ENCODE data around the gene TXK. TPM values are rescaled to one million over a fixed set of nuclear protein-coding genes. Genes with fewer than 3 reads are reported as not detected.

TXK gene
- polyA plus RNA-seq, 1 of the 3 experiments (the other 2 are of a cell fraction) = 0.61 TPM

- H3K9me3 ChIP-seq = no peaks in the 10 kb centered on the region
- 0 out of 2 replicates have a peak overlapping the region, but pooled peaks have one; percentile 30 for H3K4me2 ChIP-seq
- no peaks in the 10 kb centered on the region for H4K20me1 ChIP-seq (ENCODE audit: insufficient read depth)
Observed at GRCh38 chr4:48079972-48080391, 54.1 kb downstream of the TXK start.

More at GRCh38 chr4:48079972-48080391, 54.1 kb downstream of the TXK start:
- TF ChIP-seq YY1 (IDR thresholded peaks at IDR 0.05; ENCODE audit: low read depth) (0 out of 2 replicates have a peak, but pooled peaks have one; percentile 53), FOSL2 (IDR thresholded peaks at IDR 0.05; ENCODE audit: borderline replicate concordance, low read depth) (peak; percentile 29; the same call in 1 of the 2 replicates), GATA2 (CRISPR knock-in tag; IDR thresholded peaks at IDR 0.05) (peak; percentile 31; the same call in 1 of the 2 replicates), RAD21 (IDR thresholded peaks at IDR 0.05; ENCODE audit: low read length) (no peak), GABPA (IDR thresholded peaks at IDR 0.05; ENCODE audit: low read depth) (no peak), RCOR1 (IDR thresholded peaks at IDR 0.05; ENCODE audit: low read length) (peak; percentile 51; the same call in 1 of the 2 replicates), TCF12 (IDR thresholded peaks at IDR 0.05) (peak; percentile 80), MAX (IDR thresholded peaks at IDR 0.05; ENCODE audit: low read depth) (no peak), CTCF (IDR thresholded peaks at IDR 0.05) (no peak), POLR2AphosphoS5 (IDR thresholded peaks at IDR 0.05; ENCODE audit: low read depth, low read length) (no peak; the same call in 1 of the 2 replicates), MEF2A (IDR thresholded peaks at IDR 0.05; ENCODE audit: borderline replicate concordance, low read depth) (no peak), FOXM1 (IDR thresholded peaks at IDR 0.05; ENCODE audit: low read depth) (peak; percentile 31; the same call in 1 of the 2 replicates), RXRA (IDR thresholded peaks at IDR 0.05; ENCODE audit: borderline replicate concordance, low read depth) (peak; percentile 94), JUND (IDR thresholded peaks at IDR 0.05) (peak; percentile 70), TAF1 (IDR thresholded peaks at IDR 0.05; ENCODE audit: borderline replicate concordance, low read depth, low read length) (no peak), ZBTB33 (IDR thresholded peaks at IDR 0.05; ENCODE audit: borderline replicate concordance, low read depth) (no peak), NFIC (IDR thresholded peaks at IDR 0.05; ENCODE audit: borderline replicate concordance) (peak; percentile 39; the same call in 1 of the 2 replicates), CHD2 (IDR thresholded peaks at IDR 0.05; ENCODE audit: low read length, partially characterized antibody) (no peak), RFX5 (IDR thresholded peaks at IDR 0.05; ENCODE audit: low read length) (no peak), TEAD4 (IDR thresholded peaks at IDR 0.05; ENCODE audit: borderline replicate concordance, insufficient read depth) (peak; percentile 72; the same call in 1 of the 2 replicates), PBX3 (IDR thresholded peaks at IDR 0.05) (peak; percentile 46; the same call in 1 of the 2 replicates), EP300 (IDR thresholded peaks at IDR 0.05; ENCODE audit: borderline replicate concordance in 1 of 2, low read depth in 1 of 2, low read length in 1 of 2) (peak; percentile 69 to 71), SMC3 (IDR thresholded peaks at IDR 0.05; ENCODE audit: low read depth, low read length) (no peak), FOXJ3 (CRISPR knock-in tag; IDR thresholded peaks at IDR 0.05) (no peak), USF1 (IDR thresholded peaks at IDR 0.05; ENCODE audit: borderline replicate concordance, low read depth) (no peak)
- Histone ChIP-seq H3F3A (replicated peaks; ENCODE audit: insufficient read depth) (peaks cover 8% of the 10 kb centered on the region), H3K27ac (ENCODE audit: low read depth in 2 of 2, low read length in 1 of 2) (peak overlapping the region; percentile 29 to 83), H2AFZ (ENCODE audit: low read depth) (peak overlapping the region; percentile 34; the same call in 1 of the 2 replicates), H3K79me2 (ENCODE audit: insufficient read depth) (no peaks in the 10 kb centered on the region), H3K9ac (no peak overlapping the region), H3K9me2 (no peaks in the 10 kb centered on the region), H3K4me1 (ENCODE audit: control insufficient read depth in 1 of 2, insufficient read depth in 2 of 2, low read depth in 1 of 2, low read length in 1 of 2) (peaks cover 4 to 15% of the 10 kb centered on the region in 2 experiments; a peak in 2 of 4 replicates), H3K4me3 (ENCODE audit: low read depth in 2 of 2, low read length in 1 of 2) (no peak overlapping the region; a peak in 1 of 4 replicates), H3K27me3 (ENCODE audit: insufficient read depth) (no peaks in the 10 kb centered on the region), H3K36me3 (replicated peaks in 1 of 2; ENCODE audit: control insufficient read depth in 1 of 2, insufficient read depth in 2 of 2, low read length in 1 of 2) (no peaks in the 10 kb centered on the region)
- whole genome bisulfite sequencing (ENCODE audit: low lambda C conversion rate) = 51% methylated on average over 3 of the region's 3 CpGs
- POLR2A ChIA-PET = no interaction called here
- CTCF ChIA-PET = interaction anchor here (2.0 kb wide), 1 partner anchor 76 kb away, joined by 9 read pairs; no protein-coding TSS in a partner anchor
- DNase-seq = no peak
